ENCODE measurements around the gene STUB1.

The STUB1 gene

DNA sequence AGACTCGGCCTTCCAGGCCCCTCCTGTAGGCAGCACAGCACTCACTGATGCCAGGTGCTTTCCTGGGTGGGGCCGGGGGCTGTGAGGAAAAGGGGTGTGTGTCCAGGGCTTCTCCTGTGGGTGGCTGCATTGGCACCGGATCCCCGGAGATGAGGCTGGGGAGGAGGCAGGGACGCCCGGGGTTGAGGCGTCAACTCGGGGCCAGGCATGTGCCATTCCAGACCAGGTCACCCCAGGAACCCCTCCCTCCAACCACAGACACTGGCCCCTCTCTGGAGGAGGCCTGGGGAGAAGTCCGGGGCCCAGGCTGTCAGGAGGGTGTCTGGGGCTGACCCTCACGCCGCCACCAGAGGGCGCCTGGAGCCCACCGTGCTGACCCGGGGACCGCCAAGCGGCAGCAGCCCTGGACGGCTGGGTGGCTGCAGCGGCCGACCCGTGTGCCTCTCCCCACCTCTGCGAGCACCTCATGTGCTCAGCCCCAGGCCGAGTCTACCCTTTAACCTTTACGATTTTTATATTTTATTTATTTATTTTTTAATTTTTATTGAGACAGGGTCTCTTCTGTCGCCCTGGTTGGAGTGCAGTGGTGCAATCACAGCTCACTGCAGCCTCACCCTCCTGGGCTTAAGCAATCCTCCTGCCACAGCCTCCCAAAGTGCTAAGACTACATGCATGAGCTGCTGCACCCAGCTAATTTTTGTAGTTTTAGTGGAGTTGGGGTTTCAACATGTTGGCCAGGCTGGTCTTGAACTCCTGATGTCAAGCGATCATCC is 31.5 kb downstream of the STUB1 start:
- peak; percentile 89 for DNase-seq (ENCODE audit: low read depth, low spot score)

DNA sequence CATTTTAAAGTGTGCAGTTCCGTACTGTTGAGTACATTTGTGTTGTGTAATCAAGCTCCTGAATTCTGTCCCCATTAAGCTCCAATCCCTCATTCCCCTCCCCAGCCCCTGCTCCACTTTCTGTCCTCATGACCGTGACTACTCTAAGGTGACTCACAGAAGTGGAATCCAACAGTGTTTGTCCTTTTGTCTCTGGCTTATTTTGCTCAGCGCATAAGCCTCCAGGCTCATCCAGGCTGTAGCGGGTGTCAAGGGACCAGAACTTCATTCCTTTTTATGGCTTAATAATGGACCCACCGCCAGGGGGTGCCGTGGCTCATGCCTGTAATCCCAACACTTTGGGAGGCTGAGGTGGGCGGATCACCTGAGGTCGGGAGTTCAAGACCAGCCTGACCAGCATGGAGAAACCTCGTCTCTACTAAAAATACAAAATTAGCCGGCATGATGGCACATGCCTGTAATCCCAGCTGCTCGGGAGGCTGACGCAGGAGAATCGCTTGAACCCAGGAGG is 32.6 kb downstream of the STUB1 start:
- peak; percentile 94 for DNase-seq (ENCODE audit: low read depth, low spot score)

DNA sequence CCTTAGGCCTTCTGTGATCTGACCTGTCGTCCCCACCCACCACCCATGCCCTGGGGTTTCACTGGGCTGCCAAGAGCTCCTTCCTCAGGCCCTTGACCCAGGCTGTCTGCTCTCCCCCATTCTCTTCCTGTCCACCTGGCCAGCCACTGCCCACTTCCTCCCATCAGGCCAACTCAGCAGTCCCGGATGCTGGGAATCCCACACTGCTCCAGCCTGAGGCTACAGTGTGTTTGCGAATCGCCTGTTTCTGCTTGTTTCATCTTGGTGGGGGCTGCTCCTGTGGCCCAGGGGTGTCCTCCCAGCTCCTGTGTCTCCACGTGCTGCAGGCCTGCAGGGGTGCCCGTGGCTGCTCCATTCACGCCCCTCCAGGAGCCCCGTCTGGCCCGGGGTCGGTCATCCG is 33.9 kb downstream of the STUB1 start:
- DNase-seq (ENCODE audit: low read depth, low spot score), result no peak

DNA sequence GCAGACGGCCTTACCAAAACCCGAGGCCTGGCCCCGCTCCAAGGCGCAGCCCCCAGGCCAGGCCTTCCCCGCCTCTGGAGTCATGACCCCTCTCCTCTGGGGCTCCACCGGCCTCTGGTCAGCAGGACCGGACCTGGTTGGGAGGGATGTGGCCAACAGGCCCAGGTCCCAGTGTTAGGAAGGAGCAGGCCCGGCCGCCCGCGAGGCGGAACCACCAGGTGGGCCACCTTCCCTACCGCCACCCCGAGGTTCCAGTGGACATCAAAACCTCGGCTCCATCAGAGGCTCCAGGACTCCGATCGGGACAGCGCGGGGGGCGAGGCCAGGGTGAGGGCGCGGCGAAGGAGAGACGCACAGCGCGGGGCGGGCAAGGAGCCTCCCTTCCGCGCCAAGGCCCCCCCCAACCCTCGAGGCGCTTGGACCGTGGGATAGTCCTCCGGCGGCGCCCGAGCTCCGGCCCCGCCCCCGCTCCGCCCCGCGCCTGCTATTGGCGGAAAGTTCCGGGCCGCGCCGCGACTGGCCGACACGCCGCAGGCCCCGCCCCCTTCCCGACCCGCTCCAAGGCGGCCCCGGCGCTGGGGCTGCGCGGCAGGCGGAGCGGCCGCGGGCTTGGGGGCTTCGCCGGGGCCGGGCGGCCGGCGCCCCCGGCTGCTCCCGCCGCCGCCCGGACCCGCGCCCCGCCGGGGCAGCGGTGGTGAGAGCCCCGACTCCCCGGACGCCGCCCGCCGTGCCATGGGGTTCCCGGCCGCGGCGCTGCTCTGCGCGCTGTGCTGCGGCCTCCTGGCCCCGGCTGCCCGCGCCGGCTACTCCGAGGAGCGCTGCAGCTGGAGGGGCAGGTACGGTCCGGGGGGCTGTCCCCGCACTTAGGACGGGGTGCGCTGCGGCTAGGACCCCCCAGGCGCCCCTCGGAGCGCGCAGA is 34.6 kb downstream of the STUB1 start, which contains the start of gene METRN:
TSS of gene METRN (plus strand) at position 561 of the 919 bp plus-strand sequence. CDS start at position 733, 172 bp downstream.
- peak; percentile 97 for DNase-seq (ENCODE audit: low read depth, low spot score)

- peak; percentile 73 for DNase-seq (ENCODE audit: low read depth, low spot score)
These were observed 35.4 kb downstream of the STUB1 start for GRCh38 chr16:715477-716199.

GRCh38 chr16:716200-716568 is 36.0 kb downstream of the STUB1 start:
- DNase-seq (ENCODE audit: low read depth, low spot score), result peak; percentile 90

DNA sequence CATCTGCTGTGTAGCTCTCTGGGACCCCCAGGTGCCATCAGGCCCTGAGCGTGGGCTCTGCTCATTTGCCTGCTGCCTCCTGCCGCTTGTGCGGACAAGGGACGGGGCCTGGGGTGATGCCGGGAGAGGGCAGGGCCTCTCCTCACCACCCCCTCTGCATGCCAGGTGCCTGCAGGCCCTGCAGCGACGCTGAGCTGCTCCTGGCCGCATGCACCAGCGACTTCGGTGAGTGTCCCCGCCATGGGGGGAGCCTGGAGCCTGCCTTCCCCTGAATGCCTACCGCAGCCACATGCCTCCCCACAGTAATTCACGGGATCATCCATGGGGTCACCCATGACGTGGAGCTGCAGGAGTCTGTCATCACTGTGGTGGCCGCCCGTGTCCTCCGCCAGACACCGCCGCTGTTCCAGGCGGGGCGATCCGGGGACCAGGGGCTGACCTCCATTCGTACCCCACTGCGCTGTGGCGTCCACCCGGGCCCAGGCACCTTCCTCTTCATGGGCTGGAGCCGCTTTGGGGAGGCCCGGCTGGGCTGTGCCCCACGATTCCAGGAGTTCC is 36.6 kb downstream of the STUB1 start:
- DNase-seq (ENCODE audit: low read depth, low spot score), result no peak

- DNase-seq (ENCODE audit: low read depth, low spot score), result no peak
These were observed 37.4 kb downstream of the STUB1 start for GRCh38 chr16:717450-718245.

- no peak for DNase-seq (ENCODE audit: low read depth, low spot score)
These were observed 38.2 kb downstream of the STUB1 start for GRCh38 chr16:718389-718788.

DNA sequence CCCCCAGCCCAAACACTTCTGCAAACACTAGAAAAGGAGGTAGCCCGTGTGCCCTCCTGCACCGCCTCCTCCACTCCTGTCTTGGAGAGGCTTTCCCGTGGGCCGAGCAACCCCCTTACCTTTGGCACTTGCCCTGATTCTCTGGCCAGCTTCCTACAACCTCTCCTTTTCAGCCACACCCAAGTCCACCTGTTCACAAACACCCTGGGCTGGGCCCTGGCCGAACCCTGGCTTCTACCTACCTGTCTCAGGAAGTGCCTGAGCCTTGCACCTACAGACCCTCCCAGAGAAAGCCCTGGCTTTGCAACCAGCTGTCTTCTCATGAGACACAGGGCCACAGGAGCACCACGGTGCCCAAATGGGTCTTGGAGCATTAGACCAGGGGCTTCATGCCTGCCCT is 38.7 kb downstream of the STUB1 start:
- DNase-seq (ENCODE audit: low read depth, low spot score), result no peak

DNA sequence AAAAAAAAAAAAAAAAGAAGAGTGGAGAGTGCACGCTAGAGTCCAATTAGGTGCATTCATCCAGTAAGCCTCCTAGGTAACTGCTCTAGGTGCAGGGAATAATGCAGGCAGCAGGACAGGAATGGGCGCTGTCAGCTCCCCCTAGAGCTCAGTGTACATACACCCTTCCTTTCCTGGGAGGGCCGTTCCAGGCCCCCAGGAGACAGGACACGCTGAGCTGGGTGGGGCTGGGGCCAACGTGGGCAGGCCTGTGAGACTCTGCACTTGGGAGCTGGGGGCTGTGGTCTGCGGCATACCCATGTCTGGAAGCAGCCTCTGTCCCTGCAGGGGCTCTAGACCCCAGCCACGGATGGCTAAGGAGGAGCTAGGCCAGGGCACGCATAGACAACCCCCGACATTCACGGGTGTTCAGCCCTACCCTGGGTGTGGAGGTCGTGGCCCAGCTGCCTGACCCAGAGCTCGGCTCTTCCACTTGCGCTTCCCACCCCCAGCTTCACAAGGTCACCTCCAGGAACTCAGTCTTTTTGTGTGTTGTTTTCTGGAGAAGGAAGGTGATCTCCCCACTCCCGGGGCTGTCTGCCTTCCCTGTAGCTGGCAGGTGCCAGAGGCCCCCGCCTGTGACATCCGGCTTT is 39.7 kb downstream of the STUB1 start:
- no peak for DNase-seq (ENCODE audit: low read depth, low spot score)

DNA sequence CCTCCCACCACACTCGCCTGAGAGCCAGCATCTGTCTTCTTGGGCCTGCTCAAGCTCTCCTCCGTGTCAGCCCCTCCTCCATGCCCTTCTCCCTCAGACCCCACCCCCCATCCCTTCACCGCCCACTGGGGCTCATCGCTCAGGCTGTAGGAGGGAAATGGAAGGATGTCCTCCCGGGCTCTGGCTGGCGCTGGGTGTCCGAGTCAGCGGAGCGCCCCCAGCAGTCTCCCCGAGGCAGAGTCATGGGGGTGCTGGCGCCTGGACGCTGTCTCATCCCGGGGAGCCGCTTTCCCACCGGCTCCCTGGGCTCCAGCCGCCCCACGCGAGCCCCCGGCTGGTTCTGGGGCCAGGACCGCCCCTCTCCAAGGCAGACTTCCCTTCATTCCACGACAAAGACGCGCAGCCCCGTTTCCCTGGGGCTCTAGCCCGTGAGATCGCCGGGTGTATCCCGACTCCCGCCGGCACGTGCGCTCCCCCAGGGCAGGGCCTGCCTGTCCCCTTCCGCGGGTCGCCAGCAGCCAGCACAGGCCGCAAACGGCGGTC is 40.3 kb downstream of the STUB1 start:
- DNase-seq (ENCODE audit: low read depth, low spot score), result peak; percentile 79

DNA sequence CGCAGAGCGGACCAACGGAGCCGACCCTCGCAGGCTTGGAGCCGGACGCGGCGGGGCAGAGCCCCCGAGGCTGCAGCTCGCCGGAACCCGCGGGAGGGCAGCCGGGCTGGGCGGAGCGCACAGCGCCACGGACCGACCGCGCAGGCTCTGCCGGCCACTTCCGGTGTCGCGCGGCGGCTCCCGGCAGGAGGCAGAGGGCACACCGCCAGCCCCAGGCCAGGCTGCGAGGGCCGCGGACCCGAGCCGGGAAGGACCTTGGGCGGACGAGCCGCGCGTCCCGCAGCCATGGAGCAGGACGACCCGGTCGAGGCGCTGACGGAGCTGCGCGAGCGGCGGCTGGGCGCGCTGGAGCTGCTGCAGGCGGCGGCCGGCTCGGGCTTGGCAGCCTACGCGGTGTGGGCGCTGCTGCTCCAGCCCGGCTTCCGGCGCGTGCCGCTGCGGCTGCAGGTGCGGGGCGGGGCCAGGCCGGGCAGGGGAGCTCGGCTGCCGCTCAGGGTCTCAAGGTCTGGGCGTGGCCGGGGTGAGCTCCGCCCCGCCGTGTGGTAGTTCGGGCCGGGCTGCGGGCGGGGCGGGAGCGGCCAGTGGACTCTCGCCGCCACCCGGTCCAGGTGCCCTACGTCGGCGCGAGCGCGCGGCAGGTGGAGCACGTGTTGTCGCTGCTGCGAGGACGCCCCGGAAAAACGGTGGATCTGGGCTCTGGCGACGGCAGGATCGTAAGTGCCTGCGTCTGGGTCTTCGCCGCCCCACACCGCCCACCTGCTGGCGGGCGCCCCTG is 41.0 kb downstream of the STUB1 start, which contains the start of gene ANTKMT:
TSS of gene ANTKMT (plus strand) at position 157 of the 775 bp plus-strand sequence. CDS start at position 286, 129 bp downstream.
- peak; percentile 91 for DNase-seq (ENCODE audit: low read depth, low spot score)

- DNase-seq (ENCODE audit: low read depth, low spot score), result no peak
These were observed 41.7 kb downstream of the STUB1 start for GRCh38 chr16:721765-722540.

DNA sequence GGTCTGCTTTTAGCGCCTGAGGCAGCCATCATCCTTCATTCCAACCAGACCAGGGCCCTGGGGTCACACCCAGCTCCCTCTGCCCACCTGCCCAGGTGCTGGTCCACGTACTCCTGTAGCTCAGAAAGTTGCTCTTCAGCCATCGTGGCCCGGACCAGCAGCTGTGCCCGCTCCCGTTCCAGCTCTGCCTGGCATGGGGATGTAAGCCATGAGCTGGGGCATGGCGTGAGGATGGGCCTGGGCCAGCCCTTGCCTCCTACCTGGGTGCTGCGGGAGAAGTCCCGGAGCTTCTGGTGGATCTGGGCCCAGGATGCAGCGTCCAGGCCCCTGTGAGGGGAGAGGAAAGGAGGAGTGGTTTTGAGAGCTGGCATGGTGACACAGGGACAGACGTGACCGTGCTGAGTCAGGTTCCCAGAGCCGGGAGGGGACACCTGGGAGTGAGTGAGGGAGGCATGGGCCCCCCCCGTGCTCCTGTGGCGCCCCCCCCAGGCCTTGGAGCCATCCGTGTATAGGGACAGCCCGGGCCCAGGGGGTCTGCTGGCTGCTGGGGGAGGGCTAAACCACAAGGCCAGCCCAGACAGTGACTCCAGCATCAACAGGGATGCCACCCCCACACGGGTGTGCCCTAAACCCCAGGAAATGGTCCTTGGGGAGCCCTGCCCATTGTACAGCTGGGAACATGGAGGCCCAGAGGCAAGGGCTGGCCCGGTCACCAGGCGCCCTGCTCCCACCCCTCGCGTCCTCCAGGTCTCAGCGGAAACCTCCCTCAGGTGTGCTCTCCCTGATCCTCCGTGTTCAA is 42.8 kb downstream of the STUB1 start:
- DNase-seq (ENCODE audit: low read depth, low spot score), result no peak

GRCh38 chr16:723695-724094 is 43.5 kb downstream of the STUB1 start:
- no peak for DNase-seq (ENCODE audit: low read depth, low spot score)

Data from astrocyte of the hippocampus (primary cell).